Measurements from ENCODE around the gene SNX15.
"Not testable (repeated sequence)": the region's sequence is repeated elsewhere in the genome, so short reads cannot be mapped to it uniquely, and the experiment has no call there.

The SNX15 gene, protein sequence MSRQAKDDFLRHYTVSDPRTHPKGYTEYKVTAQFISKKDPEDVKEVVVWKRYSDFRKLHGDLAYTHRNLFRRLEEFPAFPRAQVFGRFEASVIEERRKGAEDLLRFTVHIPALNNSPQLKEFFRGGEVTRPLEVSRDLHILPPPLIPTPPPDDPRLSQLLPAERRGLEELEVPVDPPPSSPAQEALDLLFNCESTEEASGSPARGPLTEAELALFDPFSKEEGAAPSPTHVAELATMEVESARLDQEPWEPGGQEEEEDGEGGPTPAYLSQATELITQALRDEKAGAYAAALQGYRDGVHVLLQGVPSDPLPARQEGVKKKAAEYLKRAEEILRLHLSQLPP

DNA sequence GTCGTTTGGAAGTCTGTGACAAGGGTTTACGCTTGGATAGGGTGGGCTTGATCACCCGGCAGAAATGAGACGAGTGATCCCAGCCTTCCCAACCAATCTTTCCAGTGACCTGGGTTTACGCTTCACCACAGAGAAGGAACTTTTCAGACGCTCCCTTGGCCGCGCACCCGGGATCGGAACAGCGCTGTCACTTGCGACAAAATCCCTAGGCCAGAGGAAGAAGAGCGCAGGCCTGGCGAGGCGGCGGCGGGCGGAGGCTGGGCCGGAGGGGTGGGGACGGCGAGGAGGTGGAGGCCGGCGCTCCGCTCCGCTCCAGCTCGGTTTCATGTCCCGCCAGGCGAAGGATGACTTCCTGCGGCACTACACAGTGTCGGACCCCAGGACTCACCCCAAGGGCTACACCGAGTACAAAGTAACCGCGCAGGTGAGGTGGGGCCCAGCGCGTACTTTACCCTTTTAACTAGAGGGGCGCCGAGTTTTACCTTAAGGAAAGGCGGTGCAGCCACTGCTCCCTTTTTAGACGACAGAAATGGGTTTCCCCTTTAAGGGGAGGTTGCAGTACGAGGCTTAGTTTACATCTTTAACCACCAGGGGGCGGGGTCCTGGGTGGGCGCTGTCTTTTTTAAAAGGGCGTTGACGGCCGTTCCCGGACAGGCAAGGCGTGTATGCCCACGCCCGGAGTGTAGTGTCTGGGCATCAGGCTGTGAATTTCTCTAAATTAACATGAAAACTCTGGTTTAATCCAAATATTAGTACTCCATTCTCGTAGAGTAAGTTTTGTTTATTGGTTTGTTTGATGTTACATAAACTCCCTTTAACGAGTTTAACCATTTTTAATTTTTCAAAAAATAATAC, at the start of gene SNX15:
TSS of gene SNX15 (plus strand) at position 227 of the 855 bp plus-strand sequence. CDS start at position 326, 99 bp downstream.
- H3K27me3 ChIP-seq (ENCODE audit: insufficient read depth, low read length): no peaks in the 10 kb centered on the region
- H3K4me3 ChIP-seq (ENCODE audit: low read length): peak within 1 kb of the TSS; percentile 66
- no peaks in the 10 kb centered on the region for H3K9me3 ChIP-seq (ENCODE audit: insufficient read depth, low read depth, low read length)
- no peaks in the 10 kb centered on the region for H3K36me3 ChIP-seq (ENCODE audit: insufficient read depth, low read depth, low read length)
- H3K9ac ChIP-seq (ENCODE audit: low read depth, low read length): peak within 1 kb of the TSS; percentile 51; the same call in 1 of the 2 replicates
- H3K4me1 ChIP-seq (ENCODE audit: insufficient read depth, low read length): peaks cover 5% of the 10 kb centered on the region; the same call in 1 of the 2 replicates
- peak within 1 kb of the TSS; percentile 51 for H3K27ac ChIP-seq (ENCODE audit: low read length)

DNA sequence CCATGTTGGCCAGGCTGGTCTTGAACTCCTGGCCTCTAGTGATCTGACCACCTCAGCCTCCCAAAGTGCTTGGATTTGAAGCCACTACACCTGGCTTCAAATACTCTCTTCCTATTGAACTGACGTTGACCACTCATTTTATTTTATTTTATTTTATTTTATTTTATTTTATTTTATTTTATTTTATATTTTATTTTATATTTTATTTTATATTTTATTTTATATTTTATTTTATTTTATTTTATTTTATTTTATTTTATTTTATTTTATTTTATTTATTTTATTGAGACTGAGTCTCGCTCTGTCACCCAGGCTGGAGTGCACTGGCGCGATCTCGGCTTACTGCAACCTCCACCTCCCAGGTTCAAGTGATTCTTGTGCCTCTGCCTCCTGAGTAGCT, 43.9 kb upstream of the SNX15 start:
- not testable (repeated sequence) for H3K4me3 ChIP-seq (ENCODE audit: low read length); H3K4me1 ChIP-seq (ENCODE audit: insufficient read depth, low read length); H3K27me3 ChIP-seq (ENCODE audit: insufficient read depth, low read length); H3K9me3 ChIP-seq (ENCODE audit: insufficient read depth, low read depth, low read length); H3K36me3 ChIP-seq (ENCODE audit: insufficient read depth, low read depth, low read length); H3K27ac ChIP-seq (ENCODE audit: low read length); H3K9ac ChIP-seq (ENCODE audit: low read depth, low read length)

DNA sequence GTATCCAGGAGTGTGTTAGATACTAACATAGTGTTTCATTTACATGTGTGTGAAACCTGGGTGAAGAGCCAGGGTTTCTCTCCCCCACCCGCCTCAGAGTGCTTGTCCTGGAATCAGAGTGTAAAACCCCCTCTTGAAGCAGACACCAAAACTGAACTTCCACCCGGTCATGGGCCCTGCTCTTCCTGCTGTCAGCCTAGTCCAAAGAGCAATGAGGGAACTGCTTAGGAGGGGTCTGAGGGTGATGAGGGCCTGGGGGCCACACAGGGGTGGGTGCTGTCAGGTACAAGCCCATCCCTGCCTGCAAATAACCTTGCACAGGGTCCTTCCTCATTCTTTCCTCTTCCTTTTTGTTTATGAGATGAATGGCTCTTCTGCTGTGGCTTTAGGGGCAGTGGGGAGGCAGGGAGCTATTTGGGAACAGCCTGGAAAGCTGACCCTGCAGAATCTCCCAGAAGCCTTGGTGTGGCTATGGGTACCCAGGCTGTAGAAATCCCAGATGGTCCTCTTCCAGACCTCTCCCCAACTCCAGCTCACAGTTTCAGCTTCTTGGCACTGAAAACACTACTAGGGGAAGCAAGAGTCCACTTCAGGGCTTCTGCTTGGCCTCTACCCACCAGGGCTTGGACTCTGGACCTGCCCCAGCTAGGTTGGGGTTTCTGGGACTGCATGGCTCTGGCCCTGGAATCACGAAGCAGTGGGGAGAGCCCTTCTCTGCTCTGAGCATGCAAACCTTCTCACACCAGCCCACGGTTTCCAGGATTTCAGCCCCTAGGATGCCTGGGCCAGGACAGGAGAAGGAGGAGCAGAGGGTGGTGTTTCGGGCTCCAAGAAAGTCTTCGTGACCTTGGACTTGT, 39.0 kb upstream of the SNX15 start:
- H3K27ac ChIP-seq (ENCODE audit: low read length): no peak overlapping the region
- no peaks in the 10 kb centered on the region for H3K4me1 ChIP-seq (ENCODE audit: insufficient read depth, low read length)
- no peaks in the 10 kb centered on the region for H3K9me3 ChIP-seq (ENCODE audit: insufficient read depth, low read depth, low read length)
- no peak overlapping the region for H3K4me3 ChIP-seq (ENCODE audit: low read length)
- H3K9ac ChIP-seq (ENCODE audit: low read depth, low read length): no peak overlapping the region
- no peaks in the 10 kb centered on the region for H3K27me3 ChIP-seq (ENCODE audit: insufficient read depth, low read length)
- H3K36me3 ChIP-seq (ENCODE audit: insufficient read depth, low read depth, low read length): no peaks in the 10 kb centered on the region

DNA sequence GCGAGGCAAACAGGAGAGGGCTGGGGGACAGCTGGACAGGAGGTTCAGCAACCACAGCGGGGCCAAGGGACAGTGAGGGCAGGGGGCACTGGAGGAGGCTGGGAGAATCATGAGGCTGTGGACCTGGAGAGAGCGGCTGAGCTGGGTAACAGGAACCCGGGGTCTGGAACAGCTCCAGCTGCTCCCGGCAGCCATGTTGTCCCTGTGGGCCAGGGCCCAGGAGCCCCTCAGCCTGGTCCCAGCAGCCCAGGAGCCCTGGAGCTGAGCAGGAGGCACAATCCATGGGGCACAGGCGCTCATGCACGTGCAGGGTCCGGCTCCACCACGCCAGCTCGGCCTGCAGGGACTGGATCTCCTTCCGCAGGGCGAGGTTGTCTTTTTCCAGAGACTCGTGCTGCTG, 37.8 kb upstream of the SNX15 start:
- H3K36me3 ChIP-seq (ENCODE audit: insufficient read depth, low read depth, low read length): no peaks in the 10 kb centered on the region
- no peaks in the 10 kb centered on the region for H3K9me3 ChIP-seq (ENCODE audit: insufficient read depth, low read depth, low read length)
- H3K9ac ChIP-seq (ENCODE audit: low read depth, low read length): no peak overlapping the region
- H3K27me3 ChIP-seq (ENCODE audit: insufficient read depth, low read length): no peaks in the 10 kb centered on the region
- H3K27ac ChIP-seq (ENCODE audit: low read length): no peak overlapping the region
- H3K4me3 ChIP-seq (ENCODE audit: low read length): no peak overlapping the region
- H3K4me1 ChIP-seq (ENCODE audit: insufficient read depth, low read length): no peaks in the 10 kb centered on the region

DNA sequence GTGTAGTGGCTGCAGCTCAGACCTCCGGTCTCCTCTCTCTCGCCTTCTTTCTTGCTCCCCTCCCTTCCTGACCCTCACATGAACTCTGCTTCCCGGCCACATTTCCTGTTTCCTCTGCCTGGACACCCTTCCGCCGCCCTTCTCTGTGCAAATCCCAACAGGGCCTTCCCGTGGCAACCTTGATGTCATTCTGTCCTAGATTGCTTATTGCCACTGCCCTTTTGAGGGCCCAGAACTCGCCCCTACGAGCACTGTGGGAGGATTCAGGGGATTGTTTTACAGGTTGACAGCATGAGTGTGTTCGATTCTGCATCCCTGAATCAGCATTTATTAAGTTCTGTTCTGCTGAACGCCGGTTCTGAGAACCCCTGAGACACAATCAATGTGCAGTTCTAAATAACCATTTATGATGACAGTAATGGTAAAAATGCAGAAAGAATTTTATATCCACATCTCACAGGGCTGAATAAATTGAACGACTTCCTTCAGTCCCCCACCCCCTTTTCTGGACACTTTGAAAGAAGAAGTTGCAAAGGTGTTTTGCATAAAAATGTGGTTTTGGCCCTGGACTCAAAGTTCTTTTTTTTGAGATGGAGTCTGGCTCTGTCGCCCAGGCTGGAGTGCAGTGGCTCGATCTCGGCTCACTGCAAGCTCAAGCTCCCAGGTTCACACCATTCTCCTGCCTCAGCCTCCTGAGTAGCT, 36.9 kb upstream of the SNX15 start:
- H3K27ac ChIP-seq (ENCODE audit: low read length): no peak overlapping the region
- no peaks in the 10 kb centered on the region for H3K9me3 ChIP-seq (ENCODE audit: insufficient read depth, low read depth, low read length)
- no peak overlapping the region for H3K4me3 ChIP-seq (ENCODE audit: low read length)
- no peaks in the 10 kb centered on the region for H3K4me1 ChIP-seq (ENCODE audit: insufficient read depth, low read length)
- no peaks in the 10 kb centered on the region for H3K36me3 ChIP-seq (ENCODE audit: insufficient read depth, low read depth, low read length)
- H3K9ac ChIP-seq (ENCODE audit: low read depth, low read length): no peak overlapping the region
- no peaks in the 10 kb centered on the region for H3K27me3 ChIP-seq (ENCODE audit: insufficient read depth, low read length)

DNA sequence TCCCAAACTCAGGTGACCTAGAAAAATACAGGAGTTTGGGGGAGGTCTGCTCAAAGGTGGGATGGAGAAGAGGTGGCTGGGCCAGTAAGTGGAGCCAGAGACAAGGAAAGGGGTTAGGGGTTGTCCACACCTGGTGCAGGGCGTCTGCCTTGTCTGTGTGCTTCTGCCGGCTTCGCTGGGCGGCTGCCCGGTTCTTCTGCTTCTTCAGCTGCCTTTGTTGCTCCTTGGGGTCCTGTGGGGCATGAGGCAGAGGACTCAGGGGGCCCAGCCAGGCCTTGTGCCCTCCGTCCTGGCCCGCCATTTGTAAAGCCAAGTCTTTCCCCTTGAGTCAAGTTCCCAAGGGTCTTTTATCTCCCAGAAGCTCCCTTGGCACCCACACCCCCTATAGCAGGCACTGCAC, 32.9 kb upstream of the SNX15 start:
- Histone ChIP-seq H3K4me1 (ENCODE audit: insufficient read depth, low read length) (no peaks in the 10 kb centered on the region), H3K9ac (ENCODE audit: low read depth, low read length) (no peak overlapping the region), H3K36me3 (ENCODE audit: insufficient read depth, low read depth, low read length) (no peaks in the 10 kb centered on the region), H3K4me3 (ENCODE audit: low read length) (no peak overlapping the region), H3K27ac (ENCODE audit: low read length) (no peak overlapping the region), H3K9me3 (ENCODE audit: insufficient read depth, low read depth, low read length) (no peaks in the 10 kb centered on the region), H3K27me3 (ENCODE audit: insufficient read depth, low read length) (no peaks in the 10 kb centered on the region)

DNA sequence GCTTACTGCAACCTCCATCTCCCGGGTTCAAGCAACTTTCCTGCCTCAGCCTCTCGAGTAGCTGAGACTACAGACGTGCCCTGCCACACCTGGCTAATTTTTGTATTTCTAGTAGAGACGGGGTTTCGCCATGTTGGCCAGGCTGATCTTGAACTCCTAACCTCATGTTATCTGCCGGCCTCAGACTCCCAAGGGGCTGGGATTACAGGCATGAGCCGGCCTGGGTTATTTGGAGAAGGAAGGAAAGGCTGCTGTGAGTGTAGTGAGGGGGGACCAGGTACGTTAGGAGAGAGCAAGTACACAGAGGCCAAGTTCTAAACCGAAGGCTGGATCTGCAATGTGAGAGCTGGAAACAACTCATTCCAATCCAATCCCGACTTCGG, 30.9 kb upstream of the SNX15 start:
- Histone ChIP-seq H3K9me3 (ENCODE audit: insufficient read depth, low read depth, low read length) (no peaks in the 10 kb centered on the region), H3K4me3 (ENCODE audit: low read length) (peak overlapping the region; percentile 38; the same call in 1 of the 2 replicates), H3K4me1 (ENCODE audit: insufficient read depth, low read length) (no peaks in the 10 kb centered on the region), H3K36me3 (ENCODE audit: insufficient read depth, low read depth, low read length) (no peaks in the 10 kb centered on the region), H3K27ac (ENCODE audit: low read length) (no peak overlapping the region), H3K27me3 (ENCODE audit: insufficient read depth, low read length) (no peaks in the 10 kb centered on the region), H3K9ac (ENCODE audit: low read depth, low read length) (peak overlapping the region; percentile 33; the same call in 1 of the 2 replicates)

DNA sequence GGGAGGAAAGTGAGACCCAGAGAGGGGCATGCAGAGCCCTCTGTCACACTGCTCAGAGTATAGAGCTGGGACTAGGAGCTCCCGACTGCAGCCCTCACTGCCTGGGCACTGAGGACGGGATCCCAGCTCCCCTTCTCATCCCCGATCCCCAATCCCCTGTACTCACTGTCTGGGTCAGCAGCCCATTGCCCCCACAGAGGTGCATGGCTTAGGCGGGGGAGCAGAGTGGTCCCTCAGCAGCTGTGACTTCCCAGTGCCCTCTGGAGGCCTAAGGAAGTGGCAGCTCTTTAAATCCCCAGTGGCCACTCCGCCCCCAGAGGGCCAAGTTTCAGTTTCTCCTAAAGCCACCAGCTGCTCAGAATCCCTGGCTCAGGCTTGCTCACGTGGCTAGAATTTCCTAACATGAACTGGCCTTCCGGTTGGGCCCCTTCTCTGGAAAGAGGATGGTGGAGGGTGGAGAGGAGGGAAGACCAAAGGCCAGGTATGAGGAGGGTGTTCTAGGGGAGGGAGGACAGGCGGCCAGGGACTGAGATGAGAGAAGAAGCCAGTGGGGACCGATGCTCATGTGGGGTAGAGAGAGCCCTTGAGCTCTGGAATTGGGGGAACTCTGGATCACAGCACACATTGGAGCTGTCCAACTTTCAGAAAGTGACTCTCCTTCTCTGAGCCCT, 30.4 kb upstream of the SNX15 start, which contains the start of gene BATF2:
TSS of gene BATF2 (minus strand) at position 262 of the 671 bp plus-strand sequence. CDS start at position 205, 57 bp downstream.
- Histone ChIP-seq H3K9me3 (ENCODE audit: insufficient read depth, low read depth, low read length) (no peaks in the 10 kb centered on the region), H3K36me3 (ENCODE audit: insufficient read depth, low read depth, low read length) (no peaks in the 10 kb centered on the region), H3K4me3 (ENCODE audit: low read length) (peak within 1 kb of the TSS; percentile 38; the same call in 1 of the 2 replicates), H3K27ac (ENCODE audit: low read length) (no peak within 1 kb of the TSS), H3K9ac (ENCODE audit: low read depth, low read length) (peak within 1 kb of the TSS; percentile 33; the same call in 1 of the 2 replicates), H3K4me1 (ENCODE audit: insufficient read depth, low read length) (no peaks in the 10 kb centered on the region), H3K27me3 (ENCODE audit: insufficient read depth, low read length) (no peaks in the 10 kb centered on the region)

DNA sequence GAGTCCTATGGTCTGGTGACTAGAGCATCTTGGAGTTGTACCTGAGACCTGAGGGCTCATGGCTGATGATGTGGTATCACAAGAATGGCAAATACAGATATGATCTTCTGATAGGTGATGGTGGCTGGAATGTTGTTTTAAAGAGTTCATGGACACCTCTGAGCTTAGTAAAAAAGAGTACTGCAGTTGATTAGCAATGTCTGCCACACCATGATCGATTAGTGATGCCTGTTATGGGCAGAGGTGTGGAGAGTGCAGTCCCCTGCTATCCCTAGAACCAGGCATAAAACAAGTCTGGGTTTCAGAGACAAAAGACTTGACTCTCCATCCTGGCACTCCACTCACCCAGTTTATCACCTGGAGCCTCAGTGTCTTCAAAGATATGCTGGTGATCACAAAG, 29.1 kb upstream of the SNX15 start:
- no peak overlapping the region for H3K27ac ChIP-seq (ENCODE audit: low read length)
- H3K9ac ChIP-seq (ENCODE audit: low read depth, low read length): no peak overlapping the region
- no peak overlapping the region for H3K4me3 ChIP-seq (ENCODE audit: low read length)
- H3K4me1 ChIP-seq (ENCODE audit: insufficient read depth, low read length): no peaks in the 10 kb centered on the region
- H3K36me3 ChIP-seq (ENCODE audit: insufficient read depth, low read depth, low read length): no peaks in the 10 kb centered on the region
- H3K9me3 ChIP-seq (ENCODE audit: insufficient read depth, low read depth, low read length): no peaks in the 10 kb centered on the region
- H3K27me3 ChIP-seq (ENCODE audit: insufficient read depth, low read length): no peaks in the 10 kb centered on the region

DNA sequence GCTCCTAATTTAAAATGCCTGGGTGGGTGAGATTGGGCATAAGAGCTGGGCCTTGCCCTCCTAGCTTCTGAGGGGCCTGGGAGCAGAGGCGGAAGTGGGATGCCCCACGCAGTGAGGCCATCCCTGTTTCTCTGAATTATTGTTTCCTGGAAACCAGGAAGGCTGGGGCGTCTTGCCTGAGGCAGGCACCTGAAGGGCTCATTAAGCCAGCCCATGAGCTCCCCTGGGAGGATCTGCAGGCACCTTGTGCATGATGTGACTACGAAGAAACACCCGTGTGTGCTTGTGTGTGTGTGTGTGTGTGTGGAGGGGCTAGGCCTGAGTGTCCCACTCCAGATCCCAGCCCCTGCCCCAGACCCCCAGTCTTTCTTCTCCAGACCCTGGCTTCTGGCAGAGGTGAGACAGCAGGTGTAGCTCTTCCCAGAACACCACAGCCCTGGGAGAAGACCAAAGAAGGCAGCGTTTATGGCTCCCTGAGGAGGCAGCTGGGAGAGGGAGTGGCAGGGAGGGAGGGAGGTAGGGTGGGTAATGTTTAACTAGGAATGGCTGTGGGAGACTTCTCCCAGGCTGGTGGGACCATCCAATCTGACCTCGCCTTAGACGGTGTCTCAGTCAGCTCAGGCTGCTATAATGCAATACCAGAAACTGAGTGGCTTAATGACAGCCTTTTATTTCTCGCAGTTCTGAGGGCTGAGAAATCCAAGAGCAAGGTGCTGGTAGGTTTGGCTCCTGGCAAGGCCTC, 28.4 kb upstream of the SNX15 start:
- H3K4me3 ChIP-seq (ENCODE audit: low read length): no peak overlapping the region
- no peak overlapping the region for H3K27ac ChIP-seq (ENCODE audit: low read length)
- no peaks in the 10 kb centered on the region for H3K4me1 ChIP-seq (ENCODE audit: insufficient read depth, low read length)
- no peaks in the 10 kb centered on the region for H3K36me3 ChIP-seq (ENCODE audit: insufficient read depth, low read depth, low read length)
- no peaks in the 10 kb centered on the region for H3K27me3 ChIP-seq (ENCODE audit: insufficient read depth, low read length)
- no peak overlapping the region for H3K9ac ChIP-seq (ENCODE audit: low read depth, low read length)
- no peaks in the 10 kb centered on the region for H3K9me3 ChIP-seq (ENCODE audit: insufficient read depth, low read depth, low read length)
